Stimulated activated CD4-positive, alpha-beta T cell treated with anti-CD3 and anti-CD28 coated beads, Interleukin-2, amount 100 ng/mL, for 4 hours (primary cell): Measurements from ENCODE around the gene PTHLH.

ENCODE experiments used
- DNase-seq: peaks from one replicate; pipeline ENCODE4 v3.0.0-alpha.2; 2020; ENCODE audit warnings: low read depth

Gene PTHLH

GRCh38 chr12:27972721-27973120, at the start of gene PTHLH:
PTHLH (minus strand) TSS chr12:27972733; CDS start chr12:27969494, 3,239 bp downstream.
- no peak for DNase-seq

GRCh38 chr12:28021704-28022103, 49.2 kb upstream of the PTHLH start:
- no peak for DNase-seq

DNA sequence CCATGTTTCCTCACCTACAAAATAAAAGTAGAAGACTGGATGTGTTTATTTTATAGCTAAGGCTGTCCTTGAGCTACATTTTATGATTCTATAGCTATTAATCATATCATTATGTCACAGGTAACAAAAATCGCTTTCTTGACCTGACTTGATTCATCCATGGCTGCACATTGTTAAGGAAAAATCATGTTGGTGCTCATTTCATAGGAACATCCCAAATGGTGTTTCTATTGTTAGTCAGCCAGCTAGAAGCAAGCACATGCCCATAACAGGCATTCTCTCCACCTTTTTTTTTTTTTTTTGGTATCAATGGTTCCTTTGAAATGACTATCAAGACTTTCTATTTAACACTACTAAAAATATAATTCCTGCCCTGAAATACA, 45.3 kb upstream of the PTHLH start:
- no peak for DNase-seq

- DNase-seq = no peak
Observed at GRCh38 chr12:28017126-28017872, 44.8 kb upstream of the PTHLH start.

DNA sequence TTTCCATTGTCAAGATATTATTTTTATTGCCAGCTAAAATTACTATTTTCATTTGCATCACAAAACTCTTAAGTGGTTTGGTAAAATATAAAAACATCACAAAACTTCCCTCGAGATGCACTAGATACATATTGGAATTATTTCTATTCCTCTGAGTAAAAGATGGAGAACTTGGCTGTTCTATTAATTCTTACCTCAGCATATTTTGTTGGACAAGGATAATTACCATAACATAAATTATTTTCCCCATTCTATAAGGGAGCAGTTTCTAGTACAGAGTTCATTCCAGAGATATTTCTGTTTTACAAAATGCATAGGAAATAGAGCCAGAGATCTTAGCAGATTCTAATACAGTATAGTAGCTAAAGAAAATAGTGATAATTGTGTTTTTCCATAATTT, 42.6 kb upstream of the PTHLH start:
- DNase-seq = no peak

- no peak for DNase-seq
Observed at GRCh38 chr12:28014196-28014595, 41.7 kb upstream of the PTHLH start.

- DNase-seq = no peak
Observed at GRCh38 chr12:28012333-28012918, 39.9 kb upstream of the PTHLH start.

DNA sequence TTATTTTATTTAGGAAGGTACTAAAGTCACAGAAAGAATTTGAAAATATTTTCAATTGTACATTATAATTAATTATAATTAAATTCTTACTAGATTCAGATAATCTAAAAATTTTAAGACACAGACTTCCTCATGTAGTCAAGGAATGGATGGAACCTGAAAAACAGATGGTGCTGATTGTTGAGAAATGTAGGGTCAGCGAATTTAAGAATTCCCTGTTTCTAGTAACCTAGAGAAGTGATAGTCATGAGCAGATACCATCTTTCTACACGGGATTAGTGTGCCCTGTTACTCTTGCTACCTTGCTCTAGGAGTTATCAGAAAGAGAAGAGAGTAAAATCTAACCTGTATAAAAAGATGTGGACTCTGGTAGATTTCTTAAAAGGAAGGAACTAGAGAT, 37.5 kb upstream of the PTHLH start:
- no peak for DNase-seq

DNA sequence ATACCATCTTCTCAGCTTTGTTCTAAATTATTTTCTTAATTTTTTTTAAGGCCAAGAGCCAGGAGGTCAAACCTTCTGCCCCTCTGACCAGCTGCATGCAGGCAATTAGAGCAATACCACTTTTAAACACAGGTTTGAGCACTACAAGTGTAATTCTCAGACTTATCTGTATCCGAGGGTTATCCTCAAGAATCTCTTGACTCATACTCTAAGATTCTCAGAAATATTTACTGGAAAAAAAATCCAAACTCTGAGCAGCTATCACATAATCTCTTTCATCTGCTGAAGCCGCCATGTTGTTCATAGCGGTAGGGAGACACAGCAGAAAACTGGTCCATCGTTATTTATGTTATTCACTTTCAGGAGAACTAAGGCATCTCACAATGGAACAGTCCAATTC, 27.4 kb upstream of the PTHLH start:
- no peak for DNase-seq

DNA sequence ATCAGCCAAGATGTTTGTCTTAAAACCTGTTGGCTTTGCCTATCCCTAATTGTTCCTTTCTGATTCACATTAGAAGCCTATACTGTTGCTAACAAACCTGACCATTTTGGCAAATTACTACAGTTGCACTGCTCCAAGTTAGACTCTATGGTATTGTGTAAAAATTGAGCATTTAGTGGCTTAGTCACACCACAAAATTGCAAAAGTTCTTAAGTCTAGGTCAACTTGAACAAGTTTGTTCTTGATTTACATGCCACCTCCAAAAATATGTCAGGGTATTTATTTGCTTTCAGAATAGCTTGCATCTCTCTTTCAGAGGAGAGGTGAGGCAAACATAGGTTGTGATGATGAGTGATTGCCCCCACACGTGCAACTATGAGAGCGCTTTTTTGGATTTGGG, 27.0 kb upstream of the PTHLH start:
- no peak for DNase-seq

DNA sequence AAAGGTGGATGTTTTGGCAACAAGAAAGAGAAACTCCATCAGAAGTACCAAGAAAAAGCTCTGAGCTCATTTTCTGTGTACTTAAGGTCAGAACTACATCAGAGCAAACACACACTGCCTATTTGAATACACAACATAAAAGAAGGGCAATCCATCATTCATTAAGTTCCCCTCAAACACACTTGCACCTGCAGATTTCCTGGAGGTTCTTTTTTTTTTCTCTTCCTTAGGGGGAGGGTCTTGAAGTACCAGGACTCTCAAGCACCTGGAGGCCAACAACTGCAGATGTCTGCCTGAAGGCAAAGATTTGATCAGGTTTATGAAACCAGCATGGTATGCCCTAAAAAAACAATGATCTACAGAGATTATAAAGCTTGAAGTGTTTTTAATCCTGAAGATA, 26.1 kb upstream of the PTHLH start:
- no peak for DNase-seq

DNA sequence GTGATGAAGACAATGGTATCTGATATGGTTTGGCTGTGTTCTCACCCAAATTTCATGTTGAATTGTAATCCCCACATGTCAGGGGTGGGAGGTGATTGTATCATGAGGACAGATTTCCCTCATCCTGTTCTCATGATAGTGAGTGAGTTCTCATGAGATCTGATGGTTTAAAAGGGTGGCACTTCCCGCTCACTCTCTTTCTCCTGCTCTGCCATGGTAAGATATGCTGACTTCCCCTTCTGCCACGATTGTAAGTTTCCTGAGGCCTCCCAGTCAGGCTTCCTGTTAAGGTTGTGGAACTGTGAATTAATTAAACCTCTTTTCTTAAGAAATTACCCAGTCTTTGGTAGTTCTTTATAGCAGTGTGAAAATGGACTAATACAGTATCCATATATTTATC, 25.6 kb upstream of the PTHLH start:
- no peak for DNase-seq

DNA sequence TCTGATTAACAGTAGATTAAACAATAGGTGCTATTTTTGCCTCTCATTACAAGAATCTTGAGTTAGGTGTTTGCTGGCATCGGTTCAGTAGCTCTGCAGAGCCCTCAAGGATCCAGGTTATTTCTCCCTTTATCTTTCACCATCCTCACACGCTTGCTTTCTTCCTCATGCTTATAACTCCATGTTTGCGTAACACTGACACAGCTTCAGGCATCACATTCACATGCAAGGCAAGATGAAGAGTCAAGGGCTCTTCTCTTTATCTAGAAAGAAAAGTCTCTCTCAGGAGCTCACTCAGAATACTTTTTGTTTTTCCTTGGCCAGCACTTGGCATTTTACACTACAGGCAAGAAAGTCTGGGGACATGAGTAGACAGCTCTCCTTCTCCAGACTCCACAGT, 24.2 kb upstream of the PTHLH start:
- no peak for DNase-seq

- no peak for DNase-seq
Observed at GRCh38 chr12:27995406-27995805, 22.9 kb upstream of the PTHLH start.

GRCh38 chr12:27988594-27989233, 16.2 kb upstream of the PTHLH start:
- no peak for DNase-seq

GRCh38 chr12:27987331-27987730, 14.8 kb upstream of the PTHLH start:
- no peak for DNase-seq

GRCh38 chr12:27984275-27984674, 11.7 kb upstream of the PTHLH start:
- no peak for DNase-seq

DNA sequence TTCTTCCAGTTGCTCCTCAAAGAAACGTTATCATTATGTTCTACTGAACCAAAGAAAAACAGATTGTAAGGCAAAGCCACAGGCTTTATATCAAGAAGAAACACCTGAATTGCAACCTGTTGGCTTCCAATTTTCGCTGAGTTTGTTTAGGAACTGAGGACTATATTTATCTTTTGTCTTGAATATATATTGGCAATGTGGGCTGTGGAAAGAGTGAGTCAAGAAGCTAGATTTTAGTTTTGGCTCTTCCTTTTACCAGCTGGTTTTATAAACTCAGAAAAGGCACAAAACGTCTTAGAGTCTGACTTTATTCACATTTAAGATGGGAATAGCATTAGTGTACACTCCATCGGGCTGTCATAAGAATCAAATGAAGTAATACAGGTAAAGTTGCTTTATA, 10.4 kb upstream of the PTHLH start:
- DNase-seq = no peak

DNA sequence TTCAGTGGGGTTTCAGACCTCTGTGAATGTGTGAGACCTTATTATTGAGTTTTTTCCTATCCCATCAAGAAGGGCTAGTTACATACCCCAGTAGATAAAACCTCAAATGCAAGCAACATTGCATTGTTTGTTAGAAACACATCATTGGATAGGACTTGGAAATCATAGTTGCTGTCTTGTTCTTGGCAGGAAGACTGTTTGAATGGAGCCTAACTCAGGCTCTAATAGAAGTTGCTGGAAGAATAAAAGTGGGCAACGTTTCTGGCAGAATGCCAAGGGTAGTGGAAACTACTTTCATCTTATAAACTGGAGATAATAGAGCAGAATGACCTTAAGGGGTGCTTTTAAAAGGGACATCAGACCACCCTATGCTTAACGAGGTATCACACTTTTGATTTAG, 9.9 kb upstream of the PTHLH start:
- DNase-seq = no peak

DNA sequence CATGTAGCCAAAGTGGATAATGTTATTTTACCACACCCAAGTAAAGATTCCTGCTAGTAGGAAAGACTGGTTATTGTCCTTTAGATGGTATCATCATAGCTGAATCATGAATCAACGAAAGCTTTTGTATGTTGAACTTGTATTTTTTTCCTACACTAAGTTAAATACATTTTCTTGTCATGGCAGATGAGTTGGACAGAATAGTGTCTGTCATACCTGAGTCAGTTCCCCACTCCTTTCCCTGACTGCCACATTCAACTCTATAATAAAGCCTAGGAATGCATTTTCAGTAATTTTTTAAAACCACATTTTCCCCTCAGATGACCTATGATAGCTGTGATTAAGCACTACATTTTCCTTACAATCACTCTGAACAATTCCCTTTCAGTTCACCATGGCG, 9.3 kb upstream of the PTHLH start:
- no peak for DNase-seq

DNA sequence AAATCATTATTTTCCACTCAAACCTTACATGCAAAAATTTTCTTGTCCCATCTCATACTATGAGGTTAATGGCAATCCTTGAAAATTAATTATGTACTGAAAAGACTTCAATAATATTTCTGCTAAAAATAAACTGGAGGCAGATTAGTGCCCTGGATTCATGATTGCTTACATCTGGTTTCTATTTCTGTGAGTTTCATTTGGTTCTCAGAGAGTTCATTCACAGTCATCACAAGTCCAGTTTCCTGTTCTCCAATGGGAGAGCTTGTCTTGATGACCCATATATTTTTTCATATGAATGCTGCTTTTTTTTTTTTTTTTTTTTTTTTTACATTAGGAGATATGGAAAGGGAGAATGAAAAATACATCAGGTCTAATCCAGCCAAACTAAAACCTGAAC, 6.6 kb upstream of the PTHLH start:
- DNase-seq = no peak

DNA sequence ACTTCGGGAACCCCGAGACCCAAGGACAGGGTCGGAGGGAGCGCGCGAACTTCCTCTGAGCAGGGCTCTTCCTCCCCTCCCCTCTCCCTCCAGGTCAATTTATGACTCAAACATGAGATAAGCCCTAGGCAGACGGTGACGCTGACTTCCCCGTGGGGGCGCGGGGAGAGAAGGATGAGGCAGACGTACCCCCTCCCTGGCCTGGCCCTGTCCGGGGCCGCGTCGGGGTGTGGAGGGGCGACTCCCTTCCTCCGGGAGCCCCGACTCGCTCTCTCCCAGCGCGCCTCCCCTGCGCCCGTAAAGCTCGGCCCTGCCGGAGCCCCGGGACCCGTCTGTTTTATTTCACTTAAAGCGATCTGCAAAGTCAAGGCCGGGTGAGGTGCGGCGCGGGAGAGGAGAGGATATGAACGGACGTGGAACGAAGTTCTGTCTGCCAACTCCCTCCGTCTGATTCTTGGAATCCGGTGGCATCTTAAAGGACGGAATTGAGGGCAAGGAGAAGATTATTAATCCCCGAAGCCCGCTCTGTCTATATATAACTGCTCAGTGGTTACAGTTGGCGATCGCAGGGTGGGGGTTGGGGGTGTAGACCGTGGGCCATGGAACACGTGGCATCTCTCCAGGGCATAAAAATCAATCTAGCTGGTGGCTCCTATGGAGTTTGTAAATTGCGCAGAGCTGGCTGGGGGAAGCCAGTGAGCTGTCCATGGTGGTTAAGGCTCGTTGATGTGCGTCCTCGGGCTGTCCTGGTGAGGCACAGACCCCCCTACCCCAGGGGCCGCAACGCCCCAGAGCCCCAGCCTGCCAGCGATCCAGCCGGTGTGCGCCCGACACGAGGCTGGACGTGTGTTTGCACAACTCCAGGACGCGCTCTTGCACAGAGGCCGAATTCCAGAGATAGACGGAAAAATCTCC, 2.9 kb upstream of the PTHLH start:
- no peak for DNase-seq
